Measurements from ENCODE around the gene C14orf180.

DNA sequence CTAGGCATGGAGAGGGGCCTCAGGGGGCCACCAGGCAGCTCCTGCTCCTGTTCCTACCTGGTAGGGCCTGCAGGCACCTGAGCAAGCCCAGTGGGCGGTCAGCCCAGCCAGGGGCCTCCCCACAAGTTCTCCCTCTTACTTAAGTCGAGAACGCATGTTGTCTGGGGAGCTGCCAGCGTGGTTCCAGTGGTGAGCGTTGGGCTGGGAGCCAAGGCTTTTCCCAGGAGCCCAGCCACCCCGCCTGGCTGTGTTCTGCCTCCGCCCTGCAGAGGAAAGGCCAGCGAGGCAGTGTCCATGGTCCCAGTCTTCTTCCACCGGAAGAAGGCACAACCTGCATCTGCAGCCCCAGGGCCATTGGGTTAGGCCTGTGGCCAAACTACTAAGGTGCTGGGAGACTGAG is 1.4 kb downstream of the C14orf180 start:
- TF ChIP-seq POLR2A (IDR thresholded peaks at IDR 0.05; ENCODE audit: low read length) (no peak), JUN (IDR thresholded peaks at IDR 0.05) (no peak), EHMT2 (IDR thresholded peaks at IDR 0.05; ENCODE audit: low read depth) (no peak), CBX8 (IDR thresholded peaks at IDR 0.05) (no peak), CEBPB (IDR thresholded peaks at IDR 0.05) (no peak), MAFK (IDR thresholded peaks at IDR 0.05; ENCODE audit: partially characterized antibody) (no peak), KDM5A (IDR thresholded peaks at IDR 0.05) (no peak), EP300 (IDR thresholded peaks at IDR 0.05) (no peak), BHLHE40 (IDR thresholded peaks at IDR 0.05; ENCODE audit: low read depth, low read length) (no peak), HOXB13 (CRISPR knock-in tag; IDR thresholded peaks at IDR 0.05; ENCODE audit: low read depth) (no peak), SMC3 (IDR thresholded peaks at IDR 0.05) (no peak), JUNB (IDR thresholded peaks at IDR 0.05) (no peak)
- TF ChIP-seq, protein P1, sequence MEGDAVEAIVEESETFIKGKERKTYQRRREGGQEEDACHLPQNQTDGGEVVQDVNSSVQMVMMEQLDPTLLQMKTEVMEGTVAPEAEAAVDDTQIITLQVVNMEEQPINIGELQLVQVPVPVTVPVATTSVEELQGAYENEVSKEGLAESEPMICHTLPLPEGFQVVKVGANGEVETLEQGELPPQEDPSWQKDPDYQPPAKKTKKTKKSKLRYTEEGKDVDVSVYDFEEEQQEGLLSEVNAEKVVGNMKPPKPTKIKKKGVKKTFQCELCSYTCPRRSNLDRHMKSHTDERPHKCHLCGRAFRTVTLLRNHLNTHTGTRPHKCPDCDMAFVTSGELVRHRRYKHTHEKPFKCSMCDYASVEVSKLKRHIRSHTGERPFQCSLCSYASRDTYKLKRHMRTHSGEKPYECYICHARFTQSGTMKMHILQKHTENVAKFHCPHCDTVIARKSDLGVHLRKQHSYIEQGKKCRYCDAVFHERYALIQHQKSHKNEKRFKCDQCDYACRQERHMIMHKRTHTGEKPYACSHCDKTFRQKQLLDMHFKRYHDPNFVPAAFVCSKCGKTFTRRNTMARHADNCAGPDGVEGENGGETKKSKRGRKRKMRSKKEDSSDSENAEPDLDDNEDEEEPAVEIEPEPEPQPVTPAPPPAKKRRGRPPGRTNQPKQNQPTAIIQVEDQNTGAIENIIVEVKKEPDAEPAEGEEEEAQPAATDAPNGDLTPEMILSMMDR (IDR thresholded peaks at IDR 0.05) = no peak
- TF ChIP-seq, protein P2, sequence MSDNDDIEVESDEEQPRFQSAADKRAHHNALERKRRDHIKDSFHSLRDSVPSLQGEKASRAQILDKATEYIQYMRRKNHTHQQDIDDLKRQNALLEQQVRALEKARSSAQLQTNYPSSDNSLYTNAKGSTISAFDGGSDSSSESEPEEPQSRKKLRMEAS (IDR thresholded peaks at IDR 0.05) = no peak
